Erythroblast (primary cell): ENCODE measurements around the gene MTM1.

Experiments used
- GATA1 ChIP-seq: IDR thresholded peaks from 2 replicates; pipeline ENCODE4 v1.6.1; 2011; ENCODE audit warnings: low read depth, mild to moderate bottlenecking, control low read depth, low read length, moderate library complexity
- POLR2A ChIP-seq: IDR thresholded peaks from 2 replicates; pipeline ENCODE4 v1.6.1; 2011; ENCODE audit warnings: mild to moderate bottlenecking, low read length

DNA sequence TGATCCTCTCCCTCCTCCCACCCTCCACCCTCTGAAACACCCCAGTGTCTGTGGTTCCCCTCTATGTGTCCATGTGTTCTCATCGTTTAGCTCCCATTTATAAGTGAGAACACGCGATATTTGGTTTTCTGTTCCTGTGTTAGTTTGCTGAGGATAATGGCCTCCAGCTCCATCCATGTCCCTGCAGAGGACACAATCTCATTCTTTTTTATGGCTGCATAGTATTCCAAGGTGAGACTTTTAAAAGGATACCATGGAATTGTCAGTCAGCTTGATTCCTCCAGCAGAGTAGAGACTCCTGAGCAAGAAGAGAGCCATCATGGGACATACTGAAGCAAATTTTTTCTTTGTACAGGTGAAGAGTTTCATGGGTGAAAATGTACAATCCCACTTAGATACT lies 38.8 kb upstream of the MTM1 start:
- TF ChIP-seq POLR2A (no peak), GATA1 (no peak)
